GM12878 (cell line): ENCODE results near the gene SLC26A1. TPM values are rescaled to one million over a fixed set of nuclear protein-coding genes. Genes with fewer than 3 reads are reported as not detected.

Experiments
- CBFB ChIP-seq: IDR thresholded peaks from 2 replicates; pipeline ENCODE4 v1.6.1; 2016; ENCODE audit warnings: antibody characterized with exemption, low read depth
- CEBPB ChIP-seq, 2 experiments: fragments of 150-350 bp in 1 of 2; IDR thresholded peaks; 2 replicates each; pipeline ENCODE4 v1.6.1; 2012 to 2014; ENCODE audit warnings: low read depth in 2 of 2, low read length in 2 of 2, borderline replicate concordance in 1 of 2, inconsistent platforms in 1 of 2
- MYB ChIP-seq: fragments of 150-350 bp; IDR thresholded peaks from 2 replicates; pipeline ENCODE4 v1.6.1; 2014; ENCODE audit warnings: mild to moderate bottlenecking, low read depth, low read length, borderline replicate concordance
- RCOR1 ChIP-seq: conservative IDR thresholded peaks from 2 replicates; pipeline ENCODE4 v1.6.1; 2012; ENCODE audit warnings: low read depth, low read length, improper control_type of control experiment
- STAT3 ChIP-seq: IDR thresholded peaks from 2 replicates; pipeline ENCODE4 v1.6.1; 2011; ENCODE audit warnings: low read depth, low read length, improper control_type of control experiment
- USF1 ChIP-seq: IDR thresholded peaks from 2 replicates; pipeline ENCODE4 v1.6.1; 2011; ENCODE audit warnings: borderline replicate concordance, low read depth, mild to moderate bottlenecking, moderate library complexity, mixed read lengths, low read length; ENCODE audit not compliant: insufficient read depth; ENCODE audit errors: extremely low read length
- USF2 ChIP-seq: IDR thresholded peaks from 2 replicates; pipeline ENCODE4 v1.6.1; 2011; ENCODE audit warnings: low read depth, low read length, improper control_type of control experiment, borderline replicate concordance
- ZBTB40 ChIP-seq: fragments of 450-650 bp; IDR thresholded peaks from 2 replicates; pipeline ENCODE4 v1.6.1; 2016; ENCODE audit warnings: mild to moderate bottlenecking, moderate library complexity, borderline replicate concordance
- polyA plus RNA-seq, 11 experiments: library from polyadenylated mRNA; depleted of rRNA in 4 of 11; unstranded in 6 of 11; stranded (reverse) in 5 of 11; fragments of >200 nt; fragmentation: Nextera tagmentation in 4 of 11; fragmentation: Illumina TruSeq in 1 of 11; extraction: Ambion mirVana in 4 of 11; extraction: Trizol in 1 of 11; gene quantifications; 1 replicate in 1 of 11; 2 replicates in 10 of 11; pipeline versions ENCODE4 v1.2.1 to v1.2.3, GENCODE V29; 2011 to 2016; ENCODE audit warnings: inconsistent platforms in 2 of 11, missing spikeins in 2 of 11, low read depth in 1 of 11
- total RNA-seq, 4 experiments: library from RNA; depleted of rRNA in 3 of 4; stranded (reverse); fragments of >200 nt in 3 of 4; fragmentation: Illumina TruSeq in 1 of 4; extraction: Trizol in 1 of 4; gene quantifications; 2 replicates each; pipeline versions ENCODE4 v1.2.1 to v1.2.3, GENCODE V29; 2013 to 2021

SLC26A1 gene
- total and polyA plus RNA-seq, 10 of the 15 experiments (the other 5 are each of a cell fraction or from before 2014, with no cell fraction given), result 0.05 to 0.96 (median 0.28) TPM; not detected in 5

GRCh38 chr4:955931-956381, 37.2 kb downstream of the SLC26A1 start (continued):
- TF ChIP-seq CEBPB (IDR thresholded peaks at IDR 0.05; ENCODE audit: borderline replicate concordance in 1 of 2, low read depth in 2 of 2, low read length in 2 of 2) (no peak), STAT3 (no peak), USF2 (no peak), RCOR1 (no peak), USF1 (no peak), MYB (no peak), ZBTB40 (no peak), CBFB (no peak)
